22Rv1 (cell line): ENCODE measurements around the gene MRPL27.

Source experiments
- CTCF ChIP-seq: fragments of 450-650 bp; IDR thresholded peaks from 2 replicates; pipeline ENCODE4 v1.5.1; 2017; ENCODE audit warnings: mild to moderate bottlenecking
- ZFX ChIP-seq: fragments of 450-650 bp; IDR thresholded peaks from 2 replicates; pipeline ENCODE4 v1.6.1; 2017; ENCODE audit warnings: antibody characterized with exemption, borderline replicate concordance

- TF ChIP-seq CTCF, result no peak
- no peak for TF ChIP-seq ZFX
Observed at GRCh38 chr17:50373705-50374104, 721 bp upstream of the MRPL27 start.
